A549 (cell line): ENCODE results near the gene PHTF1.

Source experiments
- BHLHE40 ChIP-seq: IDR thresholded peaks from 2 replicates; pipeline ENCODE4 v1.6.1; 2012; ENCODE audit warnings: low read depth, low read length, inconsistent platforms
- CHD2 ChIP-seq: fragments of 150-350 bp; IDR thresholded peaks from 2 replicates; pipeline ENCODE4 v1.6.1; 2014; ENCODE audit warnings: low read length; ENCODE audit not compliant: partially characterized antibody
- CTCF ChIP-seq: fragments of >200 bp; sonication (Bioruptor Twin); formaldehyde crosslinking; IDR thresholded peaks from 3 replicates; pipeline ENCODE4 v1.5.1; 2016
- EP300 ChIP-seq, 2 experiments: fragments of >200 bp; sonication (Bioruptor Twin); formaldehyde crosslinking; IDR thresholded peaks; 2 replicates in 1 of 2; 3 replicates in 1 of 2; pipeline ENCODE4 v1.6.1; 2016 to 2017
- HDAC2 ChIP-seq: fragments of 200-600 bp; sonication (generic); IDR thresholded peaks from 2 replicates; pipeline ENCODE4 v1.6.1; 2016
- NPAS2 ChIP-seq: fragments of 250-450 bp; sonication (Bioruptor Pico); IDR thresholded peaks from 2 replicates; pipeline ENCODE4 v1.8.0; 2022; ENCODE audit warnings: mild to moderate bottlenecking, moderate library complexity, borderline replicate concordance
- POLR2A ChIP-seq: IDR thresholded peaks from 2 replicates; pipeline ENCODE4 v1.6.1; 2012; ENCODE audit warnings: mild to moderate bottlenecking, low read length
- POLR2AphosphoS2 ChIP-seq: conservative IDR thresholded peaks from 2 replicates; pipeline ENCODE4 v1.6.1; 2012; ENCODE audit warnings: low read length, improper control_type of control experiment, inconsistent platforms
- REST ChIP-seq: fragments of 200-600 bp; sonication (generic); IDR thresholded peaks from 2 replicates; pipeline ENCODE4 v1.6.1; 2016; ENCODE audit warnings: antibody characterized with exemption, mild to moderate bottlenecking, moderate library complexity
- TP53 ChIP-seq: fragments of 250-450 bp; sonication (Bioruptor Pico); IDR thresholded peaks from 2 replicates; pipeline ENCODE4 v1.5.0; 2021; ENCODE audit warnings: mild to moderate bottlenecking, moderate library complexity
- USF2 ChIP-seq: fragments of 450-650 bp; IDR thresholded peaks from 2 replicates; pipeline ENCODE4 v1.6.1; 2014; ENCODE audit warnings: antibody characterized with exemption

- TF ChIP-seq POLR2A (no peak), EP300 (IDR thresholded peaks at IDR 0.05) (no peak), CTCF (no peak), NPAS2 (CRISPR knock-in tag) (no peak), REST (no peak), CHD2 (no peak), HDAC2 (no peak), BHLHE40 (no peak), USF2 (no peak), TP53 (CRISPR knock-in tag) (no peak), POLR2AphosphoS2 (no peak)
Measured at GRCh38 chr1:113721010-113721409, 38.3 kb downstream of the PHTF1 start.
